ENCODE measurements around the gene RBPJL.

GRCh38 chr20:45303586-45304463, 2.8 kb upstream of the RBPJL start:
- TF ChIP-seq CREB1 (IDR thresholded peaks at IDR 0.05) (no peak), CREB1 (CRISPR knock-in tag; IDR thresholded peaks at IDR 0.05) (no peak), NPAS2 (CRISPR knock-in tag; IDR thresholded peaks at IDR 0.05; ENCODE audit: borderline replicate concordance) (no peak), ARID3A (IDR thresholded peaks at IDR 0.05; ENCODE audit: low read depth, low read length) (no peak), ZNF816 (CRISPR knock-in tag; IDR thresholded peaks at IDR 0.05; ENCODE audit: borderline replicate concordance) (no peak), EZH2 (conservative IDR thresholded peaks at IDR 0.05; ENCODE audit: low read depth, low read length) (no peak), ZBTB33 (CRISPR knock-in tag; IDR thresholded peaks at IDR 0.05) (no peak), ZSCAN21 (CRISPR knock-in tag; IDR thresholded peaks at IDR 0.05; ENCODE audit: borderline replicate concordance) (no peak), TRIM24 (CRISPR knock-in tag; IDR thresholded peaks at IDR 0.05) (no peak), NR0B2 (CRISPR knock-in tag; IDR thresholded peaks at IDR 0.05) (no peak), USF2 (IDR thresholded peaks at IDR 0.05; ENCODE audit: low read depth, low read length) (no peak), USF2 (CRISPR knock-in tag; IDR thresholded peaks at IDR 0.05; ENCODE audit: borderline replicate concordance) (no peak), ZBTB1 (CRISPR knock-in tag; IDR thresholded peaks at IDR 0.05; ENCODE audit: borderline replicate concordance) (no peak), SMARCC2 (IDR thresholded peaks at IDR 0.05) (no peak)

Measured in HepG2 (cell line).